ENCODE data around the gene TBL3.

The TBL3 gene

DNA sequence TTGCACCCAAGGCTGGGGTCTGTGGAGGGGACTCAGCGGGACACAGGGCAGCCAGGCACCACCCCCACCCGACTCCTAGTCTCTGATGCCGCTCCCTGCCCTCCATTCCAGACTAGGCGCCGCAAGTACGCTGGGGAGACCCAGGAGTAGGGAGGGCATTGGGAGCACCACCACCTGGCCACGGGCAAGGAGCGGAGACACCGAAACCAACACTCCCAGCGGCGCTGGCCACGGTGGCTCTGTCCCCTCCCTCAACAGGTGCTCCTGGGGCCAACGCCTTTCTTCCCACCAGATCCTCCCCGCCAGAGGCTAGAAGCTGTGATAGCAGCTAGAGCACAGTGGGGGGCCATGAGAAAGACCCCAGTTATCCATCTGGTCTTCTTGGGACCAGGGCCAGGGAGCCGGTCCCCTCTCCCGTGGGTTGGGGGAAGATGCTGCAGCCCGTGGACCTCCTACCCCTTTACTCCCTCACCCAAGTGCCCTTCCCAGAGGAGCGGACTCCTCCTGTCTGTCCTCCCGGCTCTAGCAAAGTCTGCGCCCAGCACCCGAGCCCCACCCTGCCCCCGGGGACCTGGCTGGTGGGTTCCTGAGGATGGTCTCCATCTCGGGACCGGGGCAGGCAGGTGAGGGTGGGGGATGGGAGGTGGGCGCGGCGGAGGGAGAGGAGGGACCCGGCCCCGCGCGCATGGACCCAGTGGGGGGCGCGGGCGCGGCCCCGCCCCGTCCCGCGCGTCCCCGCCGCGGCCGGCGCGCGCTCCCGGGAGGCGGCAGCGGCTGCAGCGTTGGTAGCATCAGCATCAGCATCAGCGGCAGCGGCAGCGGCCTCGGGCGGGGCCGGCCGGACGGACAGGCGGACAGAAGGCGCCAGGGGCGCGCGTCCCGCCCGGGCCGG lies 17.6 kb downstream of the TBL3 start, which contains the start of gene SYNGR3:
TSS of gene SYNGR3 (plus strand) at position 762 of the 892 bp plus-strand sequence. CDS start 133 bp downstream, outside the sequence.
- peak; percentile 27 to 35 for DNase-seq
- TF ChIP-seq POLR2A (IDR thresholded peaks at IDR 0.05; ENCODE audit: low read length) (no peak), GATA1 (IDR thresholded peaks at IDR 0.05; ENCODE audit: low read depth, low read length) (no peak)

DNA sequence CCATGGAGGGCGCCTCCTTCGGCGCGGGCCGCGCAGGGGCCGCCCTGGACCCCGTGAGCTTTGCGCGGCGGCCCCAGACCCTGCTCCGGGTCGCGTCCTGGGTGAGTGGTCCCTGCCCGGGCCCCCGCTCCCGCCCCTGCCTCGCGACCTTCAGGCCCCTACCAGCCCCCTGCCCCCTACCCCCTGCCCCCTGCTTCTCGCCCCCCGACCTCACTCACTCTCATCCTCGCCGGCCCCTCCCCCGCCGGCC lies 18.2 kb downstream of the TBL3 start:
- no peak for DNase-seq
- TF ChIP-seq GATA1 (IDR thresholded peaks at IDR 0.05; ENCODE audit: low read depth, low read length) (no peak), POLR2A (IDR thresholded peaks at IDR 0.05; ENCODE audit: low read length) (no peak)

DNA sequence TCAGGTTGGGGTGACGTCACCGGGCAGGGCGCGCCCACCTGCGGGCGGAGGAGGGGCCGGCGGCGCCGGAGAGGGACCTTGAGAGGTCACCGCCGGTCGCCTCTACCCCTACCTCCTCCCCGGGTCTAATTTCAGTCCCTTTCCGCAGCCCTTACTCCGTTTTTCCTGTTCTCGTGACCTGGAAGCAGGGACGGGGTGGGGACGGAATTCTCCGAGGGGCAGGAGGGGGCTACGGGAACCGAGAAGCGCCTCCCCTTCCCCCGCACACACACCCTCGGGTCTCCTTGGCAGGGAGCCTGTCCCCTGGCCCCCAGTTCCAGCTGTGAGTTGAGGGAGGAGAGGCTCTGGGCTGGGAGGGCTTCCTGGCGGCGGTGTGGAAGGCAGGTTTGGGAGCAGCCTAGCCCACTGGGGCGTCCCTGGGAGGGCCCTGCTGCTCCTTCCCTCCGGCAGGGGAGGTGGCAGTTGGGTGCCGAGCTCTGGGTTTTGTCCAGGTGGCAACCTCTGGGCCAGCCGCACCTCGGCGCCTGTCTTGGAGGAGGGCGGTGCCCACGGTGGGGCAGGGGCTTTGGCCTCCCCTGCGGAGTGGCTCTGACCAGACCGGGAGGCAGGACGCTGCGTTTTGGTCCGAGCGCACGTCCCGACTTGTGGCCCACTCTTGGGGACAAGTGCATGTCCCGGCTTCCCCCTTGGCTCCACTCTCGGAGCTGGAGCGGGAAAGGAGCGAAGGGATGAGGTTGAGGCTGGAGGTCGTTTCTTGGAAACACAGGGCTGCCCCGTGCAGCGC lies 18.7 kb downstream of the TBL3 start:
- peak; percentile 39 to 60 for DNase-seq
- TF ChIP-seq POLR2A (IDR thresholded peaks at IDR 0.05; ENCODE audit: low read length), result no peak
- TF ChIP-seq GATA1 (IDR thresholded peaks at IDR 0.05; ENCODE audit: low read depth, low read length), result no peak

DNA sequence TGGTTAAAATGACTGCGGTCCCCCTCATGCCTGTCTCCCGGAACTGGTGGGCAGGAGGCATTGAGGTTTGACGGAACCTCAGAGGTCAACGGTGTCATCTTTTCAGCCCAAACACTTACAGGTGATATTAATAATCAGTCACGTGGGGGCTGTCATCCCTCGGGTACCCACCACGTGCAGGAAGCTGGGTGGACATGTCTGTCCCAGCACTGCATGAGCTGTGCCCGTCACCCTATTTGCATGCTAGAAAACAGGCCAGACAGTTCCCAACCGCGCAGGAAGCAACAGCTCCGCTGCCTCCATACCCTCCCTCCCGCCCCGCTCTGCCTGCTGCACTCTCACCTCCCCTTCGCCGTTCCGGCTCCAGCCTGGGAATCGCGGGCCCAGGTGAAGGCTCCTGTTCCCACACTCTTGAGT lies 19.3 kb downstream of the TBL3 start:
- no peak for TF ChIP-seq POLR2A (IDR thresholded peaks at IDR 0.05; ENCODE audit: low read length)
- TF ChIP-seq GATA1 (IDR thresholded peaks at IDR 0.05; ENCODE audit: low read depth, low read length), result no peak
- DNase-seq, result no peak

DNA sequence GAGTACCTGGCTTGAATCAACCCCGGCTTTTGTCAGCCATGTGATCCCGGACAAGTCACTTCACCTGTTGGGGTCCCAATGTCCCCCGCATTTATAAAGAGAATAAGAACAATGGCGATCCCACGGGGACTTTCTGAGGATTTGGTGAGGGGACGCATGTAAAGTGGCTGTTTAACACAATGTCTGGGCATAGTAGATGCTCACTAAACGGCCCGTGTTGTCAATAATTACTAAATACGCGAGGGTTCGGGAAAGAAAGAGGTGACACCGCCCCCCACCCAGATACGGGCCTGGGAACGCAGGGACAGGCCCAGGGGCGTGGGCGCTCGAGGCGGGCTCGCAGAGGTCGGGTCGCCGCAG lies 19.7 kb downstream of the TBL3 start:
- no peak for DNase-seq
- no peak for TF ChIP-seq POLR2A (IDR thresholded peaks at IDR 0.05; ENCODE audit: low read length)
- TF ChIP-seq GATA1 (IDR thresholded peaks at IDR 0.05; ENCODE audit: low read depth, low read length), result no peak

DNA sequence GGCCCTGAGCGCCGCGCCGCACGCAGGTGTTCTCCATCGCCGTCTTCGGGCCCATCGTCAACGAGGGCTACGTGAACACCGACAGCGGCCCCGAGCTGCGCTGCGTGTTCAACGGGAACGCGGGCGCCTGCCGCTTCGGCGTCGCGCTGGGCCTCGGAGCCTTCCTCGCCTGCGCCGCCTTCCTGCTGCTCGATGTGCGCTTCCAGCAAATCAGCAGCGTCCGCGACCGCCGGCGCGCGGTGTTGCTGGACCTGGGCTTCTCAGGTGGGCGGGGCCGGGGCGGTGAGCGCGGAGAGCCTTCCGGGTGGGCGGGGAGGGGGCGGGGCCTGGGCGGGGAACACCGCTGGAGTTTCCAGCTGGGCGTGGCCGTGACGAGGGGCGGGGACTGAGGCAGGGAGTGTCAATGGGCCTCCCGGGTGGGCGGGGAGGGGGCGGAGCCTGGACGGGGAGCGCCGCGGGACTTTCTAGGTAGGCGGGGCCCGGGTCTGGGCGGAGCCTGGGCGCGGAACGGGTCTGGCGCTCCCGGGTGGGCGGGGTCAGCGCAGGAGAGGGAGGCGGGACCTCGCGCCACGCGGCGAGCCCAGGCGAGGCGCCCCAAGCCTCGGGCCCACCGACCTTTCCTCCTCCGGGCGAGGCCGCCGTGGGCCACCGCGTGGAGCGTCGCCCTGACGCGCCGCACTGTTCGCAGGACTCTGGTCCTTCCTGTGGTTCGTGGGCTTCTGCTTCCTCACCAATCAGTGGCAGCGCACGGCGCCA lies 20.3 kb downstream of the TBL3 start:
- TF ChIP-seq POLR2A (IDR thresholded peaks at IDR 0.05; ENCODE audit: low read length) (no peak), GATA1 (IDR thresholded peaks at IDR 0.05; ENCODE audit: low read depth, low read length) (no peak)
- DNase-seq, result peak; percentile 94 to 98

DNA sequence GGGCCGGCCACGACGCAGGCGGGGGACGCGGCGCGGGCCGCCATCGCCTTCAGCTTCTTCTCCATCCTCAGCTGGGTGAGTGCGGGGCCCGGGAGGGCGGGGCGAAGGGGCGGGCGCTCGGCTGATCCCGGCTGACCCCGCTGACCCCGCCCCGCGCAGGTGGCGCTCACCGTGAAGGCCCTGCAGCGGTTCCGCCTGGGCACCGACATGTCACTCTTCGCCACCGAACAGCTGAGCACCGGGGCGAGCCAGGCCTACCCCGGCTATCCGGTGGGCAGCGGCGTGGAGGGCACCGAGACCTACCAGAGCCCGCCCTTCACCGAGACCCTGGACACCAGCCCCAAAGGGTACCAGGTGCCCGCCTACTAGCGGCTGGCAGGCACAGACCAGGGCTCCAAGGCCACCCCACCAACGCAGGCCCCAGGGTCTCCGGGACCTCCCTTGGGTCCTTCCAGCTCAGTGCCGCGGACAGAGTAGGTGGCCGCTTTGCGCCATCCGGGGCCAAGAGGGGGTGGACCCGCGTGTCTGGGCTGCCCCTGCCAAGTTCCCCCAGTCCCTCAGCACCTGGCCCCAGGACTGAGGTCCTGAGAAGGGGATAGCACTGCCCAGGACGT lies 21.0 kb downstream of the TBL3 start:
- TF ChIP-seq POLR2A (IDR thresholded peaks at IDR 0.05; ENCODE audit: low read length), result no peak
- DNase-seq, result no peak

DNA sequence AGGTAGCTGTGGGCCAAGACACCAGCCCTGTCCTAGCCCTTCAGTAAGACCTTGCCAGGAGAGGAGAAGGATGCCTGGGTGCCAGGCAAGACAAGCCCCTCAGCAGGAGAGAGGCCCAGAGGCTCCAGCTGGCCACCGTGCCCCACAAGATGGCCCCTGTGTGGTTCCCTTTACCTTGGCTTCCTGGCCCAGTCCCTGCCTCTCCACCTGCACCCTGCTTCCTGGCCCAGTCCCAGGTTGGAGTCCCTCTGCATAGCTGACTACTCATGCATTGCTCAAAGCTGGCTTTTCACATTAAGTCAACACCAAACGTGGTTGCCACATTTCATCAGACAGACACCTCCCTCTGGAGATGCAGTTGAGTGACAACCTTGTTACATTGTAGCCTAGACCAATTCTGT lies 21.9 kb downstream of the TBL3 start:
- TF ChIP-seq GATA1 (IDR thresholded peaks at IDR 0.05; ENCODE audit: low read depth, low read length) (no peak), POLR2A (IDR thresholded peaks at IDR 0.05; ENCODE audit: low read length) (no peak)
- DNase-seq, result no peak

DNA sequence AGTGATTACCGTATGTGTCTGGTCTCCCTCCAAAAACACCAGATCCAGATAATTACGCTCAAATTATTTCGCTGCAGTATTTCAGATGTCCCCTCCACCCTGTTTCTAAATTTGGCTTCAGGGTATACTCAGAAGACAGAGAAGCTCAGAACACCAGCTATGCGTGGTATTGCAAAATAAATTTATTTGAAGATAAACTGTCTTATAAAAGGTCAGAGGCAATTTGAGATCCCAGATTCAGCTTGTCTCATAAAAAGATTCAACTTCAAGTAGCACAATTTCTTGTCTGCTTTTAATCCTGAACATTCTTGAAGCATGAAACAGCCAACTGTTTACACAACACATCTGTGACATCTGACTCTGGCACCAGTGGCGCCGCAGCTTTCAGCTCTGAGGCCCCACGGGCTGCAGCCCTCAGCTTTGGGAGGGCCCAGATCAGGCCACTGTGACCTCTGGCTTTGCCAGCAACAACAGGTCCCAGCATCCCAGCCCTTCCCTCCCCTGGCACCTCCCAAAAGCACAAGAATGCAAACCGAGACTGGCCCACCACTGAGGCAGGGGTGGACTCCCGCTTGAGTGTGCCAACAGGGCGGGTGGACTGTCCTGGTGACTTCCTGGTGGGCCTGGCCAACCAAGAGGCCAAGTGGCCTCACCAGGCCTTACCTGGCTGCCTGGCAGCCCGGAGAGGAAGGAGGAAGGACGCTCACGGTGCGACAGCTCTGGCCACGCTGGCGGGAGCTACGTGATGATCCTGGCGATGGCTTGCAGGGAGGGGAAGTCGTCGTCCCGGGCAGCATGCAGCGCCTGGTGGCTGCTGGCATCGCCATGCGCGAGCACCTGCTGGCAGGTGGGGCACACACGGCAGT lies 25.9 kb downstream of the TBL3 start:
- no peak for DNase-seq
- TF ChIP-seq POLR2A (IDR thresholded peaks at IDR 0.05; ENCODE audit: low read length) (no peak), GATA1 (IDR thresholded peaks at IDR 0.05; ENCODE audit: low read depth, low read length) (no peak)

DNA sequence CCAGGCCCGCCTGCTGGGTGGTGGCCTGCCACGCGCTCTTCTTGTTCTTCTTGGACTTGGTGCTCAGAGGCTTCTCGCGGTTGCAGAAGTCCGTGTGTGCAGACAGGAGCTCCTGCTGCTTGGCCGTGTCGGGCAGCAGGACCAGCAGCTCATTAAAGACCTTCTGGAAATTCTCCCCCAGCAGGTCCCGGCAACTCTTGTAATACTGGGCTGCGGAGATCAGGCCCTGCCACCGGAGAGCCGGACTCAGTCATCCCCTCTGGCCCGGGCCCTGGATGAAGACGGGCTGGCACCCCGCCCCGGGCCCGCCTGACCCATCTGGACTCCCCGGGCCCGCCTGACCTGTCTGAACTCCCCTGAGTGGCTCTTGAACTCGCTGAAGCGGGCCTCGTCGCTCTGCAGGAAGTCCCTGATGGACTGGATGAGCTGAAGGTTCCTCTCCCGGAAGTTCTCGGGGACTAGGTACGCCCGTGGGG lies 26.5 kb downstream of the TBL3 start:
- no peak for TF ChIP-seq GATA1 (IDR thresholded peaks at IDR 0.05; ENCODE audit: low read depth, low read length)
- no peak for TF ChIP-seq POLR2A (IDR thresholded peaks at IDR 0.05; ENCODE audit: low read length)
- DNase-seq, result no peak

DNA sequence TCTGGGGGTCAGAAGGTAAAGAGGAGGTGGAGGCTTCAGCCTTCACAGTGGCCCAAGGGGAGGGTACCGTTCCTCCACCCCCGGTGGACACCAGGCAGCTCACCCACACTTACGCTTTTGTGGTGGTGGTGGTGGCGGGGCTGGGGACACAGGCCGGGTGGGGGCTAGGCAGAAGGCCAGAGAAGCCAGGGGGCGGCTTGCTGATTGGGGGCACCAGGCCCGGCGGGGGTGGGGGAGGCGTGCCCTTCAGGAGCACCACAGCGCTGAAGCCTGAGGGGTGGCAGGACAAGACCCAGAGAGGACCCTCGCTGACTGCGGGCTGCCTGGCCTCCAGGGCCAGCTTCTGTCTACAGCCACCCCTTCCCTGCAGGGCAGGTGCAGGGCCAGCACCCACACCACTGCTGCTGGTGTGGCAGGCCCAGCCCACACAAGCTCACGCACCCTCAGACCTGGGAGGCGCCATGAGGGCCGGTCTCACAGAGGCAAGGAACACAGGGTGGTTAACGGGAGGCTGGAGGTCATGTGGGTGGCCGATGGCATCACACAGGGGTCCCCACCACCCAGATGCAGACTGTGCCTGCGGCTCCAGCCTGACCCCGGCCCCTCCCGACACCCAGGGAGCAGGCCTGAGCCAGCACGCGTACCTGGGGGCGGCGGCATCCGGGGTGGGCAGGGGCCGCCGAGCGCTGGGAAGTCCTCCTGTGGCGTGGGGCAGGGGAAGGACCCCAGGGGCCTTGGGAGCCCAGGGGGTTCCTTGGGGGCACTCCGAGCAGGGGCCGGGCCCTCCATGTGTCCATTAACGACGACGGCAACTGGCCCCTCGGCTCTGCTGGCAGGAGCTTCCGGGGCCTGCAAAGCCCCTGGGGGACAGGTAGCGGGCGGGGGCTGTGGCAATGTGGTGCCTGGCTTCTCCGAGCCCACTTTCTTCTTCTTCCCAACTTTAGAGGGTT lies 27.3 kb downstream of the TBL3 start:
- DNase-seq, result no peak
- TF ChIP-seq POLR2A (IDR thresholded peaks at IDR 0.05; ENCODE audit: low read length), result no peak
- no peak for TF ChIP-seq GATA1 (IDR thresholded peaks at IDR 0.05; ENCODE audit: low read depth, low read length)

Measured in erythroblast (primary cell).